ENCODE results near the gene RAB13.
"Not testable (repeated sequence)": the region's sequence is repeated elsewhere in the genome, so short reads cannot be mapped to it uniquely, and the experiment has no call there.

The RAB13 gene
- total RNA-seq: 0 to 0.19 (median 0) reads per million in 4 experiments

GRCh38 chr1:153985941-153986761 lies at the start of gene RAB13:
Gene RAB13, minus strand, starts transcription at chr1:153986339. Its CDS starts 103 bp downstream, at chr1:153986236.
- DNase-seq: peak; percentile 35

GRCh38 chr1:154033697-154034096 lies 47.6 kb upstream of the RAB13 start:
- not testable (repeated sequence) for DNase-seq

GRCh38 chr1:154019940-154020339 lies 33.8 kb upstream of the RAB13 start:
- DNase-seq: no peak

GRCh38 chr1:154019269-154019668 lies 33.1 kb upstream of the RAB13 start:
- DNase-seq: no peak

GRCh38 chr1:154014154-154014907 lies 28.2 kb upstream of the RAB13 start:
- DNase-seq: no peak

GRCh38 chr1:154012543-154012942 lies 26.4 kb upstream of the RAB13 start:
- DNase-seq: not testable (repeated sequence)

- DNase-seq: no peak
These were observed 26.0 kb upstream of the RAB13 start for GRCh38 chr1:154012129-154012528.

GRCh38 chr1:154006136-154006535 lies 20.0 kb upstream of the RAB13 start:
- DNase-seq: no peak

- no peak for DNase-seq
These were observed 14.3 kb upstream of the RAB13 start for GRCh38 chr1:154000420-154000819.

- not testable (repeated sequence) for DNase-seq
These were observed 10.7 kb upstream of the RAB13 start for GRCh38 chr1:153996882-153997281.

GRCh38 chr1:153995640-153996039 lies 9.5 kb upstream of the RAB13 start:
- no peak for DNase-seq

GRCh38 chr1:153995202-153995601 lies 9.1 kb upstream of the RAB13 start:
- DNase-seq: no peak

- DNase-seq: no peak
These were observed 5.7 kb upstream of the RAB13 start for GRCh38 chr1:153991806-153992205.

GRCh38 chr1:153991151-153991630 lies 5.1 kb upstream of the RAB13 start:
- no peak for DNase-seq

GRCh38 chr1:153990468-153991150 lies 4.5 kb upstream of the RAB13 start, which contains the start of gene RPS27:
Gene RPS27, plus strand, starts transcription at chr1:153990762. Its CDS starts 35 bp downstream, at chr1:153990797.
- peak; percentile 81 for DNase-seq

- DNase-seq: no peak
These were observed 1.5 kb upstream of the RAB13 start for GRCh38 chr1:153987621-153988020.

GRCh38 chr1:153985341-153985912 lies 712 bp downstream of the RAB13 start:
- peak; percentile 27 for DNase-seq

GRCh38 chr1:153984123-153984894 lies 1.8 kb downstream of the RAB13 start:
- no peak for DNase-seq

GRCh38 chr1:153981735-153982134 lies 4.4 kb downstream of the RAB13 start:
- not testable (repeated sequence) for DNase-seq

GRCh38 chr1:153979091-153979490 lies 7.0 kb downstream of the RAB13 start:
- not testable (repeated sequence) for DNase-seq

- no peak for DNase-seq
These were observed 7.7 kb downstream of the RAB13 start for GRCh38 chr1:153978274-153978909.

Data from effector CD8-positive, alpha-beta T cell (primary cell).